Stimulated activated CD8-positive, alpha-beta memory T cell treated with anti-CD3 and anti-CD28 coated beads, Interleukin-12 subunit alpha, Interleukin-12 subunit beta, amount 100 ng/mL, for 4 hours (primary cell): ENCODE results near the gene CD81.
A peak's percentile ranks its signal among the peaks of the same experiment; 100 is the strongest.

Experiments used
- DNase-seq: peaks from one replicate; pipeline ENCODE4 v3.0.0-alpha.2; 2020; ENCODE audit warnings: low read depth

CD81 gene

DNA sequence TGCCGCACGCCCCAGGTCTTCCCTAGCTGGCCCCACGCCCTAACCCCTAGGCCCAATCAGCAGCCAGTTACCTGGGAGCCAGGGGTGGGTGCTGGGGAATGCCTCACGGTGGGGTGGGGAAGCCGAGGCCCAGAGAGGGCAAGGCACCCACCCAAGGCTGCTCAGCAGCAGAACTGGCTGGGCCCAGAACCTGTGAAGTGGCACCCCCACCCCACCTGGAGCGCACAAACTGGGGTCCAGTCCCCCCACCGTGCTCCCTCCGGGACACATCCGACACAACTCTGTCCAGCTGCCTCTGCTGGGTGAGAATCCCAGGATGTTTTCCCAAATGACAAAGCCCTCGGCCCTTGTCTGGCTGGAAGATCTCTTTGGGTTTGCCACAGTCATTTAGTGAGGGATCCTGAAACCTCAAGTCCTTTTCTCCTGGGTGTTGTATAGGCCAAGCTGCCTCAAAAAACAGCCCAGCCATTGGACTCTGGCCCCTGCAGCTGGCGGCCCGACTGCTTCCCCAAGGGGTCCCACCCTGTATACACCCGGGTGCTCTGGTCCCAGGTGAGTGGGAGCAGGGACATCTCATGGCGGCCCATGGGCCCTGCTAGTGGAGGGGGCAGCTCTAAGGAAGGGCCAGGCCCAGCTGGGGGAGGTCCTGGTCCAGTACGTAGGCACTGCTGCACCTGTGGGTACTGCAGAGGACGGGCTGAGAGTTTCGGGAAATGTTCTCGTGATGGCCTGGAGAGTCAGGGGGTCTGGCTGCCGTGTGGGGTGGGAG, 44.3 kb downstream of the CD81 start:
- DNase-seq: no peak

DNA sequence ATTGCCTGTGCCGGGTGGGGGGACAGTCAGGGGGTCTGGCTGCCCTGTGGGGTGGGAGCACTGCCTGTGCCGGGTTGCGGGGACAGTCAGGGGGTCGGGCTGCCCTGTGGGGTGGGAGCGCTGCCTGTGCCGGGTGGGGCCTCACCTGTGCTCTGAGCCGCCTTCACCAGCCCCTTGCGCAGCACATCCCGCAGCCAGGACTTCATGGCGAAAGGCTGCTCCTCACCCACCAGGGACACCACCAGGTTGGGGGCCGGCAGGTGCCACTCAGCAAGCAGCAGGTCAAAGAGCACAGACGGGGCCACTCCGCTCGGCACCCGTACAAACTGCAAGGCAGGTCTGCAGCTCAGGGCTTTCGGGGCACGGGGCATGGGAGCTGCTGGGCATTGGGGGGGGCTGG, 44.9 kb downstream of the CD81 start:
- DNase-seq: no peak

GRCh38 chr11:2422461-2423156, 45.5 kb downstream of the CD81 start:
- no peak for DNase-seq

DNA sequence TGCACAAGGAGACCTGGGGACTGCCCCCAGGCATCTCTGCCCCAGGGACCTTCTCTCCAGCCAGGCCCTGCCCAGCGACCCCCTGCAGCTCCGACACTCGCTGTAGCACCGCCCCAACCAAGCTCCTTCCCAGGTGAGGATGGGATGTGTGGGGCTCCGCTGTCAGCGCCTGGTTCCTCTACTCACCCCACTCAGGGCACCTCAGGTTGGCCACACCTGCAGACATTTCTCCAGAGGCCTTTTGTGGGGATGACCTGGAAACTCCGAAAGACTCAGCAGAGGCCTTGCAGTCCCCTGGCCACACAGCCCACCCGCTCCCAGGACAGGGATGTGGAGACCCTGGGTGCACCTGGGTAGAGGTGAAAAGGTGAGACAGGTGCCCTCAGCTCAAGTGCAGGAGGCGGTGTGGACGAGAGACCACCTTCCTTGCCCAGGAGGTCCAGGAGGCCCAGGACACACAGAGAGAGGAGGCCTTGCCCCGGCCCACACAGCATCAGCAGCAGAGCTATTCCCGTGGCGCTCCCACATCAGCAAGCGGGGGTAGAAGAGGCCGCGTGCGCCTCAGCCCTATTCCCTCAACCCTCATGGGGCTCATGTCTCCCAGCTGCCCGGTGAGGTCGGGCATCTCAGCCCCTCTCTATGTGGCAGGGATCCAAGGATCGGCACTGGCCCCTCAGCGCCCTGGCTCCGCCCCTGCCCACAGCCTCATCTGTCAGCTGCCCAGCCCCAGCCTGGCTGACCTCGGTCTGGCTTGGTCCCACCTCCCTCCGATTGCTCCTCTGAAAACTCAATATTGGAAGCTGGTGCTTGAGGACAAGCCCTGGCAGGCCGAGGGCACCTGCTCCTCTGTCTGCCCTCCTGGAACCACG, 46.3 kb downstream of the CD81 start:
- DNase-seq: no peak

- DNase-seq: no peak
Measured at GRCh38 chr11:2424811-2425495, 47.8 kb downstream of the CD81 start.

GRCh38 chr11:2425506-2425905, 48.4 kb downstream of the CD81 start:
- no peak for DNase-seq

GRCh38 chr11:2426221-2426620, 49.1 kb downstream of the CD81 start:
- DNase-seq: no peak

- DNase-seq: no peak
Measured at GRCh38 chr11:2426826-2427521, 49.9 kb downstream of the CD81 start.

GRCh38 chr11:2427721-2428321, 50.7 kb downstream of the CD81 start:
- no peak for DNase-seq

DNA sequence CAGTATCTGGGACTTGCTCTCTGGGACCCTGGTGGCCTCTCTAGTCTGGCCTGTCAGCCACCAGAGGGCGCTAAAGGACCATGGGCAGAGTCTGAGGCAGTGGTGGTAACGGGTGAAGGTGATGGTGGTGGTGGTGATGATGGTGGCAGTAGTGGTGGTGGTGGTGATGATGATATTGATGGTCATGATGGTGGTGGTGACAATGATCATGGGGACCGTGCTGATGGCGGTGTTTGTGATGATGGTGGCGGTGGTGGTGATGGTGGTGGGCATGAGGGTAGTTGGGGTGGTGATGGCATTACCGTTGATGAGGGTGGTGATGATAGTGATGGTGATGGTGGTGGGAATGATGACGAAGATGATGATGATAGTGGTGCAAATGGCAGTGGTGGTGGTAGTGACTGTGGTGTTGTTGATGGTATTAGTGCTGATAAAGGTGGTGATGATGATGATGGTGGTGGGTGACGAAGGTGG, 51.2 kb downstream of the CD81 start:
- peak; percentile 62 for DNase-seq

DNA sequence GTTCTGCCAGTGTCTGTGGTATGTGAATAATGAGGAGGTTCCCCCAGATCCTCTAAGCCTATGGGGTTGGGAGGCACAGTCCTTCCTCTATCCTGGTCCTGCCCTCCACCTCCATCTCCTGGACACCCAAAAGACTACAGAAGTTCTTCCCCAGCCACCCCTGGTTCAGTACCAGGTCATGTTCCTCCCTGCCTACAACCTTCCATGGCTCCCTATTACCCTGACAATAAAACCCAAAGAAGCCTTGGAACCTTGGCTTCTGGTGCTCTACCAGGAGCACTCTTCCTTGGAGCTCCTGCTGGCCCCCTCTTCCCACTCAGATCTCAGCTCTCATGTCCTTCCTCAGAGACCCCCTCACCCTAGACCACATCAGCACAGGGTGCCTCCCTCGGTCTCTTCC, 54.3 kb downstream of the CD81 start:
- no peak for DNase-seq

DNA sequence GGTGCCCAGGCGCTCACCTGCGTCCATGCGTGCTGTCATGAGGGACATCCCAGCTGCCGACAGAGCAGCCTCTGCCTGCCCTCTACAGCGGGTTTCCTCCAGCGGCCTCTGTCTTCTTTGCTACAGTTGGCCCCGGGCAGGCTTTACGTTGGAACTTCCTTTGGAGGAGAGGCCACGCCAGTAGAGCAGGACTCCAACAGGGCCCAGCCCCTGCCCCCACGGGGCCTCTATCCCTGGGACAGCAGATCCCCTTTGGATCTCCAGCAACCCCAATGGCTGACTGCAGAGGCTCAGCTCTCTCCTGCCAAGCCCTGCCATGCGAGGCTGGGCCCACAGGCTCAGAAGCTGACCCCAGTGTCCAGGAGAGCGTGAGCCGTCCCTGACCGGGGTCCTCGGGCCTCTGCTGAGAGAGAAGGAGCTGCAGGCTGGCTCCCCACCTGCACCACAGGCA, 55.1 kb downstream of the CD81 start:
- no peak for DNase-seq

GRCh38 chr11:2432628-2433071, 55.5 kb downstream of the CD81 start:
- DNase-seq: no peak

GRCh38 chr11:2433106-2433925, 56.2 kb downstream of the CD81 start:
- DNase-seq: no peak

GRCh38 chr11:2434008-2434407, 56.9 kb downstream of the CD81 start:
- no peak for DNase-seq

- no peak for DNase-seq
Measured at GRCh38 chr11:2434506-2435255, 57.6 kb downstream of the CD81 start.

GRCh38 chr11:2435288-2436012, 58.3 kb downstream of the CD81 start:
- DNase-seq: no peak

- no peak for DNase-seq
Measured at GRCh38 chr11:2436013-2436520, 59.0 kb downstream of the CD81 start.
